Loucy (cell line): ENCODE data around the gene ZNF135.

Source experiments
- H2AFZ ChIP-seq: fragments of 200-600 bp; sonication (generic); 2 replicates; pipeline ENCODE4 v1.6.0; 2016; ENCODE audit warnings: antibody characterized with exemption, mild to moderate bottlenecking, low read length, moderate library complexity
- H3F3A ChIP-seq: fragments of 200-600 bp; 2 replicates; pipeline ENCODE4 v1.6.0; 2016; ENCODE audit warnings: antibody characterized with exemption, low read depth, mild to moderate bottlenecking
- H3K27me3 ChIP-seq: fragments of 200-600 bp; sonication (generic); 2 replicates; pipeline ENCODE4 v1.6.1; 2014; ENCODE audit warnings: low read length, mild to moderate bottlenecking; ENCODE audit not compliant: insufficient read depth, poor library complexity, severe bottlenecking
- H3K36me3 ChIP-seq: fragments of 200-600 bp; sonication (generic); 2 replicates; pipeline ENCODE4 v1.6.1; 2016; ENCODE audit warnings: low read length; ENCODE audit not compliant: insufficient read depth
- H3K4me1 ChIP-seq: fragments of 200-600 bp; sonication (generic); 2 replicates; pipeline ENCODE4 v1.5.1; 2014; ENCODE audit warnings: low read length, mild to moderate bottlenecking; ENCODE audit not compliant: insufficient read depth, poor library complexity, severe bottlenecking
- H3K4me2 ChIP-seq: fragments of 200-600 bp; sonication (generic); 2 replicates; pipeline ENCODE4 v1.6.0; 2014; ENCODE audit warnings: antibody characterized with exemption, low read length, low read depth, mild to moderate bottlenecking; ENCODE audit not compliant: poor library complexity, severe bottlenecking
- H3K4me3 ChIP-seq: fragments of 200-600 bp; sonication (generic); 2 replicates; pipeline ENCODE4 v1.5.1; 2014; ENCODE audit warnings: low read length, mild to moderate bottlenecking, mixed read lengths; ENCODE audit not compliant: poor library complexity, severe bottlenecking
- H3K79me2 ChIP-seq: fragments of 200-600 bp; sonication (generic); 2 replicates; pipeline ENCODE4 v1.6.1; 2014; ENCODE audit warnings: low read length; ENCODE audit not compliant: insufficient read depth
- H3K9ac ChIP-seq: fragments of 200-600 bp; sonication (generic); 2 replicates; pipeline ENCODE4 v1.6.0; 2014; ENCODE audit warnings: mild to moderate bottlenecking, low read depth, low read length, moderate library complexity; ENCODE audit not compliant: poor library complexity, severe bottlenecking
- H3K9me2 ChIP-seq: fragments of 200-600 bp; sonication (generic); replicated peaks from 2 replicates; pipeline ENCODE4 v1.6.1; 2016; ENCODE audit warnings: low read depth, low read length, mixed read lengths
- H3K9me3 ChIP-seq: fragments of 200-600 bp; sonication (generic); 2 replicates; pipeline ENCODE4 v1.6.1; 2014; ENCODE audit warnings: mild to moderate bottlenecking, antibody characterized with exemption, low read length, low read depth; ENCODE audit not compliant: insufficient read depth
- H4K20me1 ChIP-seq: fragments of 200-600 bp; sonication (generic); 2 replicates; pipeline ENCODE4 v1.6.0; 2014; ENCODE audit warnings: antibody characterized with exemption, low read length, mild to moderate bottlenecking; ENCODE audit not compliant: insufficient read depth, poor library complexity, severe bottlenecking
- EZH2phosphoT487 ChIP-seq: fragments of 200-600 bp; IDR thresholded peaks from 2 replicates; pipeline ENCODE4 v1.6.1; 2018; ENCODE audit warnings: antibody characterized with exemption, mild to moderate bottlenecking, moderate library complexity, borderline replicate concordance
- TF ChIP-seq, protein P1 (sequence below): fragments of 200-600 bp; sonication (generic); conservative IDR thresholded peaks from 2 replicates; pipeline ENCODE4 v1.5.1; 2014; ENCODE audit warnings: mild to moderate bottlenecking, antibody characterized with exemption, low read length

ZNF135 gene

DNA sequence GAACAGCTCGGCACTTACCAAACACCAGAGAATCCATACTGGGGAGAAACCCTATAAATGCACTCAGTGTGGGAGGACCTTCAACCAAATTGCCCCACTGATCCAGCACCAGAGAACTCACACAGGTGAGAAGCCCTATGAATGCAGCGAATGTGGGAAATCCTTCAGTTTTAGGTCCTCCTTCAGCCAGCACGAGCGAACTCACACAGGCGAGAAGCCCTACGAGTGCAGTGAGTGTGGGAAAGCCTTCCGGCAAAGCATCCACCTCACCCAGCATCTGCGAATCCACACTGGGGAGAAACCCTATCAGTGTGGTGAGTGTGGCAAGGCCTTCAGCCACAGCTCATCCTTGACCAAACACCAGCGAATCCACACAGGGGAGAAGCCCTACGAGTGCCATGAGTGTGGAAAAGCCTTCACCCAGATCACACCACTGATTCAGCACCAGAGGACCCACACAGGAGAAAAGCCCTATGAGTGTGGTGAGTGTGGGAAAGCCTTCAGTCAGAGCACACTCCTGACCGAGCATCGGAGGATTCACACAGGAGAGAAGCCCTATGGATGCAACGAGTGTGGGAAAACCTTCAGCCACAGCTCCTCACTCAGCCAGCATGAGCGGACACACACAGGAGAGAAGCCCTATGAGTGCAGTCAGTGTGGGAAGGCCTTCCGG is 8.3 kb downstream of the ZNF135 start:
- Histone ChIP-seq H3K4me2 (no peak overlapping the region), H3K9ac (no peak overlapping the region), H3K36me3 (no peaks in the 10 kb centered on the region), H3K4me3 (no peak overlapping the region), H3K9me2 (no peaks in the 10 kb centered on the region), H3F3A (no peaks in the 10 kb centered on the region), H2AFZ (no peak overlapping the region), H3K4me1 (no peaks in the 10 kb centered on the region), H3K27me3 (no peaks in the 10 kb centered on the region), H3K79me2 (no peaks in the 10 kb centered on the region), H3K9me3 (peaks cover 30% of the 10 kb centered on the region; the same call in 1 of the 2 replicates), H4K20me1 (no peaks in the 10 kb centered on the region)
- TF ChIP-seq, protein P1, sequence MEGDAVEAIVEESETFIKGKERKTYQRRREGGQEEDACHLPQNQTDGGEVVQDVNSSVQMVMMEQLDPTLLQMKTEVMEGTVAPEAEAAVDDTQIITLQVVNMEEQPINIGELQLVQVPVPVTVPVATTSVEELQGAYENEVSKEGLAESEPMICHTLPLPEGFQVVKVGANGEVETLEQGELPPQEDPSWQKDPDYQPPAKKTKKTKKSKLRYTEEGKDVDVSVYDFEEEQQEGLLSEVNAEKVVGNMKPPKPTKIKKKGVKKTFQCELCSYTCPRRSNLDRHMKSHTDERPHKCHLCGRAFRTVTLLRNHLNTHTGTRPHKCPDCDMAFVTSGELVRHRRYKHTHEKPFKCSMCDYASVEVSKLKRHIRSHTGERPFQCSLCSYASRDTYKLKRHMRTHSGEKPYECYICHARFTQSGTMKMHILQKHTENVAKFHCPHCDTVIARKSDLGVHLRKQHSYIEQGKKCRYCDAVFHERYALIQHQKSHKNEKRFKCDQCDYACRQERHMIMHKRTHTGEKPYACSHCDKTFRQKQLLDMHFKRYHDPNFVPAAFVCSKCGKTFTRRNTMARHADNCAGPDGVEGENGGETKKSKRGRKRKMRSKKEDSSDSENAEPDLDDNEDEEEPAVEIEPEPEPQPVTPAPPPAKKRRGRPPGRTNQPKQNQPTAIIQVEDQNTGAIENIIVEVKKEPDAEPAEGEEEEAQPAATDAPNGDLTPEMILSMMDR, result no peak
- TF ChIP-seq EZH2phosphoT487, result no peak

DNA sequence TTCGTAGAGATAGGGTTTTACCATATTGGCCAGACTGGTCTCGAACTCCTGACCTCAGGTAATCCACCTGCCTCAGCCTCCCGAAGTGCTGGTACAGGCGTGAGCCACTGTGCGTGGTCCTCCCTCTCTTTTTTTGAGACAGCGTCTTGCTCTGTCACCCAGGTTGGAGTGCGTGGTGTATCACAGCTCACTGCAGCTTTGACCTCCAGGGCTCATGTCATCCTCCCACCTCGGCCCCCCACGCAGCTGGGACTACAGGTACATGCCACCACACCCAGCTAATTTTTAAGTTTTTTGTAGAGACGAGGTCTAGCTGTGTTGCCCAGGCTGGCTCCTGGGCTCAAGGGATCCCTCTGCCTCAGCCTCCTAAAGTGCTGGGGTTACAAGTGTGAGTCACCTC is 20.7 kb downstream of the ZNF135 start:
- H3K4me3 ChIP-seq, result no peak overlapping the region
- no peak overlapping the region for H2AFZ ChIP-seq
- no peaks in the 10 kb centered on the region for H4K20me1 ChIP-seq
- H3K9me3 ChIP-seq, result peaks cover 20% of the 10 kb centered on the region; the same call in 1 of the 2 replicates
- H3K4me2 ChIP-seq, result no peak overlapping the region
- TF ChIP-seq EZH2phosphoT487, result no peak
- TF ChIP-seq, protein P1, result no peak
- H3K9ac ChIP-seq, result no peak overlapping the region
- no peaks in the 10 kb centered on the region for H3K4me1 ChIP-seq
- H3K27me3 ChIP-seq, result no peaks in the 10 kb centered on the region
- no peaks in the 10 kb centered on the region for H3K9me2 ChIP-seq
- H3K79me2 ChIP-seq, result no peaks in the 10 kb centered on the region
- no peaks in the 10 kb centered on the region for H3K36me3 ChIP-seq
- no peaks in the 10 kb centered on the region for H3F3A ChIP-seq

GRCh38 chr19:58083021-58083420 is 23.9 kb downstream of the ZNF135 start:
- no peaks in the 10 kb centered on the region for H3K9me2 ChIP-seq
- no peaks in the 10 kb centered on the region for H3K27me3 ChIP-seq
- no peak for TF ChIP-seq EZH2phosphoT487
- TF ChIP-seq, protein P1, result no peak
- no peaks in the 10 kb centered on the region for H4K20me1 ChIP-seq
- H3K36me3 ChIP-seq, result no peaks in the 10 kb centered on the region
- no peak overlapping the region for H3K9ac ChIP-seq
- H3K79me2 ChIP-seq, result no peaks in the 10 kb centered on the region
- no peak overlapping the region for H2AFZ ChIP-seq
- H3K4me2 ChIP-seq, result no peak overlapping the region
- peaks cover 22% of the 10 kb centered on the region; the same call in 1 of the 2 replicates for H3K9me3 ChIP-seq
- no peak overlapping the region for H3K4me3 ChIP-seq
- no peaks in the 10 kb centered on the region for H3K4me1 ChIP-seq
- no peaks in the 10 kb centered on the region for H3F3A ChIP-seq
